ENCODE results near the gene RBM24.

RBM24 gene

GRCh38 chr6:17242087-17242486 is 39.1 kb upstream of the RBM24 start:
- ChIA-PET CTCF (no interaction called here), POLR2A (no interaction called here)

GRCh38 chr6:17250237-17250636 is 30.9 kb upstream of the RBM24 start:
- no peak for DNase-seq (ENCODE audit: extremely low spot score)
- TF ChIP-seq NFRKB (IDR thresholded peaks at IDR 0.05) (no peak), SP1 (IDR thresholded peaks at IDR 0.05) (no peak), ELF4 (IDR thresholded peaks at IDR 0.05) (no peak), TARDBP (IDR thresholded peaks at IDR 0.05) (no peak), FOXM1 (IDR thresholded peaks at IDR 0.05; ENCODE audit: borderline replicate concordance) (no peak), BHLHE40 (IDR thresholded peaks at IDR 0.05; ENCODE audit: borderline replicate concordance) (no peak), FOXK2 (IDR thresholded peaks at IDR 0.05) (no peak), ZNF384 (IDR thresholded peaks at IDR 0.05) (no peak), HDGF (IDR thresholded peaks at IDR 0.05; ENCODE audit: borderline replicate concordance) (no peak), CTBP1 (IDR thresholded peaks at IDR 0.05; ENCODE audit: borderline replicate concordance) (no peak), FOXA1 (IDR thresholded peaks at IDR 0.05) (no peak)
- ChIA-PET CTCF (no interaction called here), POLR2A (no interaction called here)

More at GRCh38 chr6:17242087-17242486, 39.1 kb upstream of the RBM24 start:
- DNase-seq (ENCODE audit: extremely low spot score), result no peak
- TF ChIP-seq FOXK2 (IDR thresholded peaks at IDR 0.05) (no peak), ELF4 (IDR thresholded peaks at IDR 0.05) (no peak), HDGF (IDR thresholded peaks at IDR 0.05; ENCODE audit: borderline replicate concordance) (no peak), L3MBTL2 (conservative IDR thresholded peaks at IDR 0.05) (no peak), BHLHE40 (IDR thresholded peaks at IDR 0.05; ENCODE audit: borderline replicate concordance) (no peak), PKNOX1 (IDR thresholded peaks at IDR 0.05) (no peak), NFRKB (IDR thresholded peaks at IDR 0.05) (no peak), ZNF384 (IDR thresholded peaks at IDR 0.05) (no peak), TARDBP (IDR thresholded peaks at IDR 0.05) (no peak), SUZ12 (IDR thresholded peaks at IDR 0.05) (no peak)

GRCh38 chr6:17251953-17252352 is 29.2 kb upstream of the RBM24 start:
- ChIA-PET CTCF (no interaction called here), POLR2A (no interaction called here)
- TF ChIP-seq FOXK2 (IDR thresholded peaks at IDR 0.05), result no peak
- no peak for TF ChIP-seq NFRKB (IDR thresholded peaks at IDR 0.05)
- no peak for TF ChIP-seq FOXM1 (IDR thresholded peaks at IDR 0.05; ENCODE audit: borderline replicate concordance)
- TF ChIP-seq ZNF384 (IDR thresholded peaks at IDR 0.05), result no peak
- no peak for TF ChIP-seq ARNT (IDR thresholded peaks at IDR 0.05)
- TF ChIP-seq SP1 (IDR thresholded peaks at IDR 0.05), result no peak
- no peak for TF ChIP-seq HDGF (IDR thresholded peaks at IDR 0.05; ENCODE audit: borderline replicate concordance)
- TF ChIP-seq SUZ12 (IDR thresholded peaks at IDR 0.05), result no peak
- TF ChIP-seq FOXA1 (IDR thresholded peaks at IDR 0.05), result no peak
- TF ChIP-seq BHLHE40 (IDR thresholded peaks at IDR 0.05; ENCODE audit: borderline replicate concordance), result no peak
- no peak for TF ChIP-seq TARDBP (IDR thresholded peaks at IDR 0.05)
- no peak for TF ChIP-seq LEF1 (IDR thresholded peaks at IDR 0.05; ENCODE audit: borderline replicate concordance)
- DNase-seq (ENCODE audit: extremely low spot score), result no peak

- DNase-seq (ENCODE audit: extremely low spot score), result no peak
- POLR2A ChIA-PET, result no interaction called here
- no peak for TF ChIP-seq FOXM1 (IDR thresholded peaks at IDR 0.05; ENCODE audit: borderline replicate concordance)
- TF ChIP-seq TARDBP (IDR thresholded peaks at IDR 0.05), result no peak
- TF ChIP-seq ZNF384 (IDR thresholded peaks at IDR 0.05), result no peak
- no peak for TF ChIP-seq LEF1 (IDR thresholded peaks at IDR 0.05; ENCODE audit: borderline replicate concordance)
- CTCF ChIA-PET, result no interaction called here
Observed at GRCh38 chr6:17258749-17259148, 22.4 kb upstream of the RBM24 start.

- no peak for TF ChIP-seq FOXK2 (IDR thresholded peaks at IDR 0.05)
- no peak for TF ChIP-seq ZNF384 (IDR thresholded peaks at IDR 0.05)
- TF ChIP-seq LEF1 (IDR thresholded peaks at IDR 0.05; ENCODE audit: borderline replicate concordance), result no peak
- TF ChIP-seq TARDBP (IDR thresholded peaks at IDR 0.05), result no peak
- DNase-seq (ENCODE audit: extremely low spot score), result no peak
- POLR2A ChIA-PET, result no interaction called here
- CTCF ChIA-PET, result no interaction called here
Observed at GRCh38 chr6:17265570-17265969, 15.6 kb upstream of the RBM24 start.

- POLR2A ChIA-PET, result no interaction called here
Observed at GRCh38 chr6:17267566-17267965, 13.6 kb upstream of the RBM24 start.

GRCh38 chr6:17268114-17268513 is 13.0 kb upstream of the RBM24 start:
- ChIA-PET CTCF (interaction anchor here (1.3 kb wide), 1 partner anchor 12 kb away, joined by 3 read pairs; no protein-coding TSS in a partner anchor), POLR2A (no interaction called here)
- TF ChIP-seq FOXA1 (IDR thresholded peaks at IDR 0.05) (no peak), ZNF384 (IDR thresholded peaks at IDR 0.05) (no peak), FOXM1 (IDR thresholded peaks at IDR 0.05; ENCODE audit: borderline replicate concordance) (no peak), PKNOX1 (IDR thresholded peaks at IDR 0.05) (0 out of 2 replicates have a peak, but pooled peaks have one; percentile 27)
- no peak for DNase-seq (ENCODE audit: extremely low spot score)

More at GRCh38 chr6:17267566-17267965, 13.6 kb upstream of the RBM24 start:
- CTCF ChIA-PET, result no interaction called here
- TF ChIP-seq SUZ12 (IDR thresholded peaks at IDR 0.05) (no peak), SP1 (IDR thresholded peaks at IDR 0.05) (no peak), FOXK2 (IDR thresholded peaks at IDR 0.05) (no peak), PKNOX1 (IDR thresholded peaks at IDR 0.05) (no peak), ELF4 (IDR thresholded peaks at IDR 0.05) (no peak)
- DNase-seq (ENCODE audit: extremely low spot score), result no peak

Measured in HEK293T (cell line).